Measurements from ENCODE around the gene HYAL3. TPM values are rescaled to one million over a fixed set of nuclear protein-coding genes. Genes with fewer than 3 reads are reported as not detected.

HYAL3 gene
- total RNA-seq, 1 experiment from 2014 or later: 20.8 TPM

DNA sequence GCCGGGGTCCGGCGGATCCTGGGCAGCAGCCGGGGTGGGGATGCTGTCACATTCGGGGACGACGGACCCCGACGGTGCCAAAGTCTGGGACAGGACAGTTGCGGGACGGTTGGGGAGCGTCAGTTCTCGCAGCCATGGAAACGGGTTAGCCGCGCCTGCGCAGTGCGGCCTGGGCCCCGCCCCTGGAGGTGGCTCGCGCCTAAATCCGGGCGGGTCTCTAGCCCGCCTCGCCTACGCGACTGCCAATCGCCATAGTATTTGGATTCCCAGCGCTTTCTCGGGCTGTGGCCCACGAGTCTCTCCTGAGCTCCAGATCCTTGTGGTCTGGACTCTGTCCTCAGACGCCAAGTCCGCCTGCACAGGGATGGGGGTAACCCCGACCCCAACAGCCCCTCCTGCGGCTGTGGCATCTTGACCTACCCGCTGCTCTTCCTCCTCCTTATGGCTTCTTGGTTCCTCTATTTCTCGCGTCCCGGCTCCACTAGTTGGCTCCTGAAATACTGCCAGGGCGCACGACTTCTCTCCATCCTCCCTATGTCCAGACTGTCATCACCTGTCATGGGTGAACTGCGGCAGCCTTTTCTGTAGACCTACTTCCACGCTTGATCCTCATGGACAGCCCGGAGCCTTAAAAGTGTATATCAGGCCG lies 46.5 kb upstream of the HYAL3 start, which contains the start of gene ZMYND10:
Gene ZMYND10, minus strand, starts transcription at position 147 of the 649 bp plus-strand sequence. CDS start 153 bp downstream, outside the sequence.
- H3K9me2 ChIP-seq (replicated peaks; ENCODE audit: low read length): no peaks in the 10 kb centered on the region

GRCh38 chr3:50345008-50345407 lies 45.8 kb upstream of the HYAL3 start:
- ATAC-seq (no peak), DNase-seq (no peak)
- TF ChIP-seq, protein P1, sequence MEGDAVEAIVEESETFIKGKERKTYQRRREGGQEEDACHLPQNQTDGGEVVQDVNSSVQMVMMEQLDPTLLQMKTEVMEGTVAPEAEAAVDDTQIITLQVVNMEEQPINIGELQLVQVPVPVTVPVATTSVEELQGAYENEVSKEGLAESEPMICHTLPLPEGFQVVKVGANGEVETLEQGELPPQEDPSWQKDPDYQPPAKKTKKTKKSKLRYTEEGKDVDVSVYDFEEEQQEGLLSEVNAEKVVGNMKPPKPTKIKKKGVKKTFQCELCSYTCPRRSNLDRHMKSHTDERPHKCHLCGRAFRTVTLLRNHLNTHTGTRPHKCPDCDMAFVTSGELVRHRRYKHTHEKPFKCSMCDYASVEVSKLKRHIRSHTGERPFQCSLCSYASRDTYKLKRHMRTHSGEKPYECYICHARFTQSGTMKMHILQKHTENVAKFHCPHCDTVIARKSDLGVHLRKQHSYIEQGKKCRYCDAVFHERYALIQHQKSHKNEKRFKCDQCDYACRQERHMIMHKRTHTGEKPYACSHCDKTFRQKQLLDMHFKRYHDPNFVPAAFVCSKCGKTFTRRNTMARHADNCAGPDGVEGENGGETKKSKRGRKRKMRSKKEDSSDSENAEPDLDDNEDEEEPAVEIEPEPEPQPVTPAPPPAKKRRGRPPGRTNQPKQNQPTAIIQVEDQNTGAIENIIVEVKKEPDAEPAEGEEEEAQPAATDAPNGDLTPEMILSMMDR (conservative IDR thresholded peaks at IDR 0.05; ENCODE audit: low read depth, low read length): no peak
- peak overlapping the region; percentile 92 for H2AFZ ChIP-seq (ENCODE audit: low read length)
- peaks cover 17% of the 10 kb centered on the region for H3K4me1 ChIP-seq (ENCODE audit: insufficient read depth, low read length)
- H3K4me3 ChIP-seq (ENCODE audit: low read length): peak overlapping the region; percentile 63; the same call in 1 of the 2 replicates
- no peaks in the 10 kb centered on the region for H3K9me3 ChIP-seq (ENCODE audit: low read length)
- H3K9me2 ChIP-seq (replicated peaks; ENCODE audit: low read length): no peaks in the 10 kb centered on the region
- no peaks in the 10 kb centered on the region for H4K20me1 ChIP-seq (ENCODE audit: low read length)
- H3K9ac ChIP-seq (ENCODE audit: low read length): no peak overlapping the region
- no peak overlapping the region for H3K27ac ChIP-seq (ENCODE audit: low read length)
- no peaks in the 10 kb centered on the region; the same call in 1 of the 2 replicates for H3K36me3 ChIP-seq (ENCODE audit: low read depth, low read length)
- peaks cover 16% of the 10 kb centered on the region for H3K79me2 ChIP-seq (ENCODE audit: low read length)
- no TSS peak for BruUV-seq (replicated peaks)
- CTCF ChIA-PET: interaction anchor here (1.0 kb wide), 1 partner anchor 8 kb away, joined by 3 read pairs; no protein-coding TSS in a partner anchor
- H3K4me2 ChIP-seq (ENCODE audit: low read length): peak overlapping the region; percentile 86
- intact Hi-C loops (cut with micrococcal nuclease): no loop called here
- H3F3A ChIP-seq (ENCODE audit: low read length, unreplicated experiment): peaks cover 4% of the 10 kb centered on the region
- H3K27me3 ChIP-seq (ENCODE audit: low read length): no peaks in the 10 kb centered on the region
- POLR2A ChIA-PET (ENCODE audit: unreplicated experiment): no interaction called here

More for the DNA sequence above, 46.5 kb upstream of the HYAL3 start, which contains the start of gene ZMYND10:
- no peaks in the 10 kb centered on the region for H3K27me3 ChIP-seq (ENCODE audit: low read length)
- H3K79me2 ChIP-seq (ENCODE audit: low read length): peaks cover 21% of the 10 kb centered on the region
- peak within 1 kb of the TSS; percentile 63 for H3K4me3 ChIP-seq (ENCODE audit: low read length)
- peak within 1 kb of the TSS; percentile 47 for H3K9ac ChIP-seq (ENCODE audit: low read length)
- H4K20me1 ChIP-seq (ENCODE audit: low read length): no peaks in the 10 kb centered on the region
- CTCF ChIA-PET: interaction anchor here (1.0 kb wide), 1 partner anchor 8 kb away, joined by 3 read pairs; no protein-coding TSS in a partner anchor
- no peak within 1 kb of the TSS for H3K27ac ChIP-seq (ENCODE audit: low read length)
- peaks cover 23% of the 10 kb centered on the region for H3K4me1 ChIP-seq (ENCODE audit: insufficient read depth, low read length)
- H3K36me3 ChIP-seq (ENCODE audit: low read depth, low read length): no peaks in the 10 kb centered on the region; the same call in 1 of the 2 replicates
- intact Hi-C loops (cut with micrococcal nuclease): no loop called here
- H2AFZ ChIP-seq (ENCODE audit: low read length): peak within 1 kb of the TSS; percentile 92
- DNase-seq (peak; percentile 76), ATAC-seq (peak; percentile 53)
- H3K4me2 ChIP-seq (ENCODE audit: low read length): peak within 1 kb of the TSS; percentile 86
- H3K9me3 ChIP-seq (ENCODE audit: low read length): no peaks in the 10 kb centered on the region
- no TSS peak for BruUV-seq (replicated peaks)
- H3F3A ChIP-seq (ENCODE audit: low read length, unreplicated experiment): peaks cover 4% of the 10 kb centered on the region
- TF ChIP-seq EZH2phosphoT487 (IDR thresholded peaks at IDR 0.05; ENCODE audit: borderline replicate concordance, low read length) (no peak), EZH2 (IDR thresholded peaks at IDR 0.05; ENCODE audit: low read length, unreplicated experiment) (no peak)
- TF ChIP-seq, protein P1 (conservative IDR thresholded peaks at IDR 0.05; ENCODE audit: low read depth, low read length): no peak
- POLR2A ChIA-PET (ENCODE audit: unreplicated experiment): no interaction called here
